ENCODE measurements around the gene KASH5. TPM values are rescaled to one million over a fixed set of nuclear protein-coding genes. Genes with fewer than 3 reads are reported as not detected.

The KASH5 gene
- total RNA-seq, 1 experiment from 2014 or later = not detected

DNA sequence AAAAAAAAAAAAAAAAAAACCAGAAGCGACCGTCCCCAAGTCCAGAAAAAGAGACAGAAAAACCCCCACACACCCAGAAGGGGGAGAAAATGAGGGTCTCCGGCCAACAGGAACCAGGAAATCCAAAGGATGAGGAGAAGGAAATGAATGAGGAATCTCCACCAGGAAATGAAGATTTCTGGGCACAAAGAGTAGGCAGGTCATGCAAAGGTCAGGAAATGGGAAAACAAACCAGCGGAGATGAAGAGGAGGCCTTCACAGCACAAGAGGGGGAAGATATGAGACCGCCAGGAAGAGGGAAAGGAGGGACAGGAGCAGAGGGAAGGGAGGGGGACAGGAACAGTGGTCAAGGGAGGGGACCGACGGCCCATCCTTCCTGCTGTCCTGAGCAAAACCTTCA lies 31.7 kb upstream of the KASH5 start:
- Histone ChIP-seq H3K9ac (ENCODE audit: extremely low read depth, insufficient read length, low read length) (no peak overlapping the region), H3K79me1 (ENCODE audit: insufficient read depth, low read depth, low read length, poor library complexity, severe bottlenecking) (peaks cover 6% of the 10 kb centered on the region), H2BK15ac (ENCODE audit: low read depth, low read length) (no peak overlapping the region), H3K27me3 (ENCODE audit: insufficient read depth, low read length) (no peaks in the 10 kb centered on the region), H2BK120ac (ENCODE audit: low read depth, low read length, poor library complexity, severe bottlenecking) (no peak overlapping the region), H4K91ac (ENCODE audit: insufficient read length, low read depth, low read length) (no peak overlapping the region), H3K4ac (ENCODE audit: low read depth, low read length) (no peak overlapping the region), H2BK5ac (ENCODE audit: insufficient read length, low read length) (no peak overlapping the region), H3K56ac (ENCODE audit: insufficient read length, low read depth, low read length) (no peak overlapping the region), H4K5ac (ENCODE audit: insufficient read length, low read depth, low read length) (no peak overlapping the region), H3K27ac (ENCODE audit: insufficient read length, low read depth, low read length) (no peak overlapping the region), H2BK12ac (ENCODE audit: insufficient read length, low read depth, low read length) (no peak overlapping the region), H3K18ac (ENCODE audit: insufficient read length, low read depth, low read length) (no peak overlapping the region), H3K79me2 (ENCODE audit: insufficient read depth, low read length) (peaks cover 6% of the 10 kb centered on the region; the same call in 1 of the 2 replicates), H3K14ac (ENCODE audit: insufficient read depth, low read length) (no peak overlapping the region), H2AFZ (ENCODE audit: low read length) (no peak overlapping the region), H4K20me1 (ENCODE audit: control insufficient read depth, insufficient read depth, insufficient read length) (no peaks in the 10 kb centered on the region), H3K9me3 (ENCODE audit: control insufficient read depth, low read depth, low read length) (no peaks in the 10 kb centered on the region), H3K4me2 (ENCODE audit: insufficient read depth, insufficient read length, low read length) (no peak overlapping the region), H3T11ph (ENCODE audit: low read length) (no peak overlapping the region), H2AK5ac (ENCODE audit: insufficient read length, low read length) (no peak overlapping the region), H3K4me1 (ENCODE audit: insufficient read depth, low read length) (no peaks in the 10 kb centered on the region), H4K8ac (replicated peaks; ENCODE audit: insufficient read length, low read depth, low read length) (no peak overlapping the region), H3K23me2 (ENCODE audit: insufficient read length, low read depth, low read length, poor library complexity, severe bottlenecking) (no peaks in the 10 kb centered on the region), H3K23ac (ENCODE audit: insufficient read length, low read depth, low read length) (no peak overlapping the region), H2BK20ac (ENCODE audit: low read depth, low read length, poor library complexity, severe bottlenecking) (no peak overlapping the region)
- H3K9me3 Mint-ChIP-seq = no peaks in the 10 kb centered on the region
- peaks cover 67 to 84% (median 78%) of the 10 kb centered on the region in 3 experiments; a peak in 6 of 7 replicates for H3K36me3 Mint-ChIP-seq (ENCODE audit: insufficient read depth in 1 of 3, low read depth in 3 of 3)
- TF ChIP-seq, protein P1, sequence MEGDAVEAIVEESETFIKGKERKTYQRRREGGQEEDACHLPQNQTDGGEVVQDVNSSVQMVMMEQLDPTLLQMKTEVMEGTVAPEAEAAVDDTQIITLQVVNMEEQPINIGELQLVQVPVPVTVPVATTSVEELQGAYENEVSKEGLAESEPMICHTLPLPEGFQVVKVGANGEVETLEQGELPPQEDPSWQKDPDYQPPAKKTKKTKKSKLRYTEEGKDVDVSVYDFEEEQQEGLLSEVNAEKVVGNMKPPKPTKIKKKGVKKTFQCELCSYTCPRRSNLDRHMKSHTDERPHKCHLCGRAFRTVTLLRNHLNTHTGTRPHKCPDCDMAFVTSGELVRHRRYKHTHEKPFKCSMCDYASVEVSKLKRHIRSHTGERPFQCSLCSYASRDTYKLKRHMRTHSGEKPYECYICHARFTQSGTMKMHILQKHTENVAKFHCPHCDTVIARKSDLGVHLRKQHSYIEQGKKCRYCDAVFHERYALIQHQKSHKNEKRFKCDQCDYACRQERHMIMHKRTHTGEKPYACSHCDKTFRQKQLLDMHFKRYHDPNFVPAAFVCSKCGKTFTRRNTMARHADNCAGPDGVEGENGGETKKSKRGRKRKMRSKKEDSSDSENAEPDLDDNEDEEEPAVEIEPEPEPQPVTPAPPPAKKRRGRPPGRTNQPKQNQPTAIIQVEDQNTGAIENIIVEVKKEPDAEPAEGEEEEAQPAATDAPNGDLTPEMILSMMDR (conservative IDR thresholded peaks at IDR 0.05) = no peak
- no peak overlapping the region for H3K4me3 Mint-ChIP-seq
- H3K27me3 Mint-ChIP-seq (ENCODE audit: low read depth) = no peaks in the 10 kb centered on the region
- no CpG with 5 or more reads among the region's 7 CpGs for WGBS (ENCODE audit: extremely low coverage, insufficient read length, low lambda C conversion rate)
- no peak for DNase-seq
- H3K27ac Mint-ChIP-seq = peak overlapping the region in 2 of 3 experiments; percentile 30 to 52; a peak in 4 of 7 replicates
- H3K4me1 Mint-ChIP-seq = peaks cover 4 to 27% of the 10 kb centered on the region in 2 experiments
